GM18508 (cell line): ENCODE results near the gene TNKS1BP1.

ENCODE experiments used
- ATAC-seq: cut with Tn5 transposase; IDR thresholded peaks from one replicate; pipeline ENCODE4 v1.9.1; 2021; ENCODE audit warnings: moderate number of reproducible peaks; ENCODE audit not compliant: insufficient read depth, unreplicated experiment

The TNKS1BP1 gene

GRCh38 chr11:57269571-57270021, 55.2 kb downstream of the TNKS1BP1 start:
- no peak for ATAC-seq

- no peak for ATAC-seq
Measured at GRCh38 chr11:57266157-57266556, 58.6 kb downstream of the TNKS1BP1 start.

- no peak for ATAC-seq
Measured at GRCh38 chr11:57263351-57263750, 61.4 kb downstream of the TNKS1BP1 start.

GRCh38 chr11:57262157-57262556, 62.6 kb downstream of the TNKS1BP1 start:
- ATAC-seq, result no peak

GRCh38 chr11:57260937-57261783, 63.6 kb downstream of the TNKS1BP1 start:
- no peak for ATAC-seq

GRCh38 chr11:57256119-57256518, 68.6 kb downstream of the TNKS1BP1 start:
- no peak for ATAC-seq

GRCh38 chr11:57255618-57256017, 69.1 kb downstream of the TNKS1BP1 start:
- no peak for ATAC-seq

- ATAC-seq, result no peak
Measured at GRCh38 chr11:57254631-57255030, 70.1 kb downstream of the TNKS1BP1 start.

- ATAC-seq, result no peak
Measured at GRCh38 chr11:57251491-57252104, 73.2 kb downstream of the TNKS1BP1 start.

- no peak for ATAC-seq
Measured at GRCh38 chr11:57251037-57251436, 73.7 kb downstream of the TNKS1BP1 start.
